Choroid plexus epithelial cell (primary cell): Measurements from ENCODE around the gene SLC4A4.
A peak's percentile ranks its signal among the peaks of the same experiment; 100 is the strongest.

Experiments
- DNase-seq: peaks from one replicate; pipeline ENCODE4 v3.0.0-alpha.2; 2010; ENCODE audit warnings: low read depth
- H3K4me3 ChIP-seq: 2 replicates; pipeline ENCODE4 v1.5.1; 2011; ENCODE audit warnings: low read depth, mild to moderate bottlenecking, control low read depth, low read length, moderate library complexity
- TF ChIP-seq, protein P1 (sequence below): conservative IDR thresholded peaks from 2 replicates; pipeline ENCODE4 v1.5.1; 2011; ENCODE audit warnings: low read depth, mild to moderate bottlenecking, control low read depth, inconsistent platforms, low read length, moderate library complexity

Gene SLC4A4

DNA sequence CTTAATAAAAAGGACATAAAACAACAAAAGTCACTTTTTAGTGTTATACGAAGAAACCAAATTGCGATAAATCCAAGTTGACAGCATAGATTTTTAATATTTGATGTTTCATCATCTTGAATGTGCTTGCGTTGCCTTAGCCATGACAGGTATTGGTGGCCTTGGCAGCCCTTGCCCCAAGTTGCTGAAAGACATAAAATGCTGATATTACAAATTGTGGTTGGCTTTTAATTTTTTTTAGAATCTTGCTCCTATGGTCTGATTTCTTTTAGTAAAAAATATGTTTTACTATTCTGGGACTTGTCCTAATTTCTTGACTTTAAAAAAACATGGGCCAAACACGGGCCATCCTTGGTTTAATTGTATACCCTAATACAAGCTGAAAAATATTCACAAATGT lies 122.6 kb downstream of the SLC4A4 start:
- DNase-seq, result no peak
- H3K4me3 ChIP-seq, result no peak overlapping the region
- TF ChIP-seq, protein P1, sequence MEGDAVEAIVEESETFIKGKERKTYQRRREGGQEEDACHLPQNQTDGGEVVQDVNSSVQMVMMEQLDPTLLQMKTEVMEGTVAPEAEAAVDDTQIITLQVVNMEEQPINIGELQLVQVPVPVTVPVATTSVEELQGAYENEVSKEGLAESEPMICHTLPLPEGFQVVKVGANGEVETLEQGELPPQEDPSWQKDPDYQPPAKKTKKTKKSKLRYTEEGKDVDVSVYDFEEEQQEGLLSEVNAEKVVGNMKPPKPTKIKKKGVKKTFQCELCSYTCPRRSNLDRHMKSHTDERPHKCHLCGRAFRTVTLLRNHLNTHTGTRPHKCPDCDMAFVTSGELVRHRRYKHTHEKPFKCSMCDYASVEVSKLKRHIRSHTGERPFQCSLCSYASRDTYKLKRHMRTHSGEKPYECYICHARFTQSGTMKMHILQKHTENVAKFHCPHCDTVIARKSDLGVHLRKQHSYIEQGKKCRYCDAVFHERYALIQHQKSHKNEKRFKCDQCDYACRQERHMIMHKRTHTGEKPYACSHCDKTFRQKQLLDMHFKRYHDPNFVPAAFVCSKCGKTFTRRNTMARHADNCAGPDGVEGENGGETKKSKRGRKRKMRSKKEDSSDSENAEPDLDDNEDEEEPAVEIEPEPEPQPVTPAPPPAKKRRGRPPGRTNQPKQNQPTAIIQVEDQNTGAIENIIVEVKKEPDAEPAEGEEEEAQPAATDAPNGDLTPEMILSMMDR, result no peak

DNA sequence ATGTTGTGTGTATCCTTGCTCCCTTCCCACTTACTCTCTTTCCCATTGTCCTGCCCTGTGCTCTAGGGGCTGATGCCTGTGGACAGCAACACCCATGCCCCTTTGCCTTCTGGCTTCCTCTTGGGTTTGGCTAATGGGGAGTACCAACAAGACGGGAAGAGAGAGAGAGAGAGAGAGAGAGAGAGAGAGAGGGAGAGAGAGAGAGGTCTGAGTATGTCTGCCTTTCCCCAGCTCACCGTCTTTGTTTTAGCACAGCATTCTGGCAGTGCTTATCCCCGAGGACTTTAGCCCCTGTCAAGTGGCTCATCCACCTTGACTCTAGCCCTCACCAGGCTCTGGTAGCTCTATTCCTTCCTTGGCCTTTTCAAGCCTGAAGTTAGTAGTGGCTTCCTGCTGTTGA lies 128.0 kb downstream of the SLC4A4 start:
- H3K4me3 ChIP-seq, result no peak overlapping the region
- TF ChIP-seq, protein P1, result no peak
- DNase-seq, result no peak

DNA sequence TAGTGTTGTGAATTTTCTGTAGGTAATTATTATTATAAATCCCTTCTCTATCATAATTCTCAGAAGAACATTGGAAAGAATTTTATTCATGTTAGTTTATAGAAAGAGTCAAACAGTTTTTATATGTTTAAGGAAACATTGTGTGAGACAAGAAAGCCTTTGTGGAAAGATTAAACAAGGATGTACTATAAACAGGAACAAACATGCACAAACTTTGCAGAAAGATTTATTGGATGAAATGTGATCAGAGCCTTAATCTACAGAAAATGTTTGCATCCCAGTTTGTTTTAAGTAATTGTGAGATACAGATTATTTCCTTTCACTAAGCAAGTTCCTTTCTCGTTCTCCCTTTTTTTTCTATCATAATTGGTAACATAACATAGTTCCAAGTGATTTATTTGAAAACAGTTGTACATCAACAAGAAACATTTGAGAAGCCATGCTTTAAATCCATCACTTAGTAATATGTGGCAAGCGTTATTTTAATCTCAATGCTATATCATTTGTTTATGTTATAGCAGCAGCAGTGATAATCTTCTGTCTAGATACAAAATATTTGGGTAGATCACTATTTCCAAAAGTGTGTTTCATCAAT lies 129.4 kb downstream of the SLC4A4 start:
- no peak overlapping the region for H3K4me3 ChIP-seq
- TF ChIP-seq, protein P1, result no peak
- no peak for DNase-seq

DNA sequence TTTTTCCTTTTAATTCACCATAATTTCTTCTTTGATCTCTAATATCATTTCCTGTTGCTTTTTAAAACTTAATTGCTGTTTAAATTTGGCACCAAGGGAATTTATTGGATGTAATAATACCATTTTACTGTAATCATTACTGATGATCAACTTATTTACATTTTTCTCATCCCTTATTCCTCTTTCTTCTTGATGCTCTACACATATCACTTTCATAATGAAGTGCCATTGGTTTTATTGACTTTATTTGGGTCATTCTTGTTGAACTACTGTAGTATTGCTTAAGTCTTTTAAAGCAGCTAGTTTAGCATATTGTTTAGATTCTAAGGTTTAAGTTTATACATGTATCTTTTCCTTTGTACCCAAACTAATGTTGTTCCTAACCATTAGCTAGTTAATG lies 130.7 kb downstream of the SLC4A4 start:
- TF ChIP-seq, protein P1, result no peak
- no peak for DNase-seq
- no peak overlapping the region for H3K4me3 ChIP-seq

DNA sequence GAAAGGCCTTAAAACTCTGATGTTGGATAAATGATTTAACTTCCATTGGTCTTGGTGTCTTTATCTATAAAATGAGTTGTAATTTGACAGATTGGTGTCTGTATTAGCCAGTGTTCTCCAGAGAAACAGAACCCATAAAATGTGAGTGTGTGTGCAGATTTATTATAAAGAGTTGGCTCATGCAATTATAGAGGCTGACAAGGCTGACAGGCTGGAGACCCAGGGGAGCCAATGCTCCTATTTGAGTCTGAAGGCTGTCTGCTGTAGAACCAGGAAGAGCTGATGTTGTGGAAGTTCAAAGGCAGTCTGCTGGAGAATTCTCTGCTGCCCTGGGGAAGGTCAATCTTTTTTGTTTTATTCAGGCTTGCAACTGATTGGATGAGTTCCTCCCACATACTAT lies 131.7 kb downstream of the SLC4A4 start:
- H3K4me3 ChIP-seq, result no peak overlapping the region
- TF ChIP-seq, protein P1, result no peak
- no peak for DNase-seq

DNA sequence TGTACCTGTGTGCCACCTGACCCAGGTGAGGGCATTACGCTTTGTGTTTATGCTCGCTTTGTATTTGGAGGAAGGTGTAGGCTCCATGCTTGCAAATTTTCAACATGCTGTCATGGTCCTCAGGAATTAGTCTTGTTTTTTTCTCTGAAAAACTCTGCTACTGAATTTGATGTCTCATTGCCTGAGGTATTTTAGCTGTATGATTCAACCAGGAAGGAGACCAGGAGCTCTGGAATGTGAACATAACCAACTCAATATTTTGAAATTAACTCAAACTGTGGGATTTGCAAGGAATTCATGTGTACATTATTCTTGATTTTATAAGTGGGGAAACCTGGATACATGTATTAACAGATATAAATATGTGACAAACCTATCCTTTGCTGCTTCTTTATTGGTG lies 134.1 kb downstream of the SLC4A4 start:
- peak; percentile 54 for DNase-seq
- H3K4me3 ChIP-seq, result no peak overlapping the region
- TF ChIP-seq, protein P1, result no peak

DNA sequence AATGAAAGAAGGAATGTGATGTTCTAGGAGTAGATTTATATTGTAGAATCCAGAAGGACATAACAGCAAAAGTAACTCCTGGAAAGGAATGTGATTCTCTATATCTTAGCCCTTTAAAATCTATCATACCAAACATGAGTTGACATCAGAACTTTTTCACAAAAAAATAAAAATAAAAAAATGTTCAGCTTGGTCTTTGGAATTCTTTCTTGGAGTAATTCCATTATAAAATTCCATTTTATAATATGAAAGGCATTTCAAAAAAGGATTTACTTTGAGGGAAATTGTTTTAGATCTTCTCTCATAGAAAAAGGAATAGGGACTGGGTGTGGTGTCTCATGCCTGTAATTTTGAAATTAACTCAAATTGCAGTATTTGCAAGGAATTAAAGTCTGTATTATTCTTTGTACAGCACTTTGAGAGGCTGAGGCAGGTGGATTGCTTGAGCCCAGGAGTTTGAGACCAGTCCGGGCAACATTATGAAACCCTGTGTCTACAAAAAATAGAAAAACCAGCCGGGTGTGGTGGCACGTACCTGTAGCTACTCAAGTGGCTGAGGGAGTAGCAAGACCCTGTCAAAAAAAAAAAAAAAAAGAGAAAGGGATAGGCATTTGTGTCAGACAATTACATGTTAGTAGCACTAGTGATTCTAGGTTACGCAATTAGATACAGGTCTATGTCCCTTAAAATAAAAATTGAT lies 134.9 kb downstream of the SLC4A4 start:
- DNase-seq, result no peak
- TF ChIP-seq, protein P1, result no peak
- no peak overlapping the region for H3K4me3 ChIP-seq
